GM12878 (cell line): ENCODE results near the gene PRKCQ. TPM values are rescaled to one million over a fixed set of nuclear protein-coding genes. Genes with fewer than 3 reads are reported as not detected.

Experiments used
- ATAC-seq: fragments of 200-7000 bp; cut with Tn5 transposase; 3 replicates; pipeline ENCODE4 v1.9.1; 2020; ENCODE audit warnings: mild to moderate bottlenecking, moderate library complexity
- BruUV-seq: library from RNA; stranded (reverse); fragments of 400-500 nt; replicated peaks from 2 replicates; lab custom pipeline; 2021; lab: Mats Ljungman, UMichigan
- CTCF ChIA-PET: fragments of 300-600 bp; sonication (Branson Sonifier 250); formaldehyde crosslinking; extraction: SDS; loops from one replicate; lab custom pipeline; 2021; ENCODE audit warnings: inconsistent platforms; lab: Yijun Ruan, JAX
- POLR2A ChIA-PET: fragments of 350-600 bp; formaldehyde crosslinking; extraction: SDS; loops from one replicate; lab custom pipeline; 2021; ENCODE audit warnings: inconsistent platforms; lab: Charles Lee
- RAD21 ChIA-PET: fragments of 300-600 bp; sonication (Branson Sonifier 250); formaldehyde crosslinking; loops from one replicate; lab custom pipeline; 2023; ENCODE audit warnings: antibody characterized with exemption; ENCODE audit not compliant: unreplicated experiment; lab: Charles Lee
- SMC1A ChIA-PET: fragments of 300-600 bp; sonication (Branson Sonifier 250); formaldehyde crosslinking; loops from one replicate; lab custom pipeline; 2023; ENCODE audit not compliant: unreplicated experiment, uncharacterized antibody; lab: Charles Lee
- DNase-seq: peaks from one replicate; pipeline ENCODE4 v3.0.0-alpha.2; 2011; ENCODE audit warnings: low read depth, low spot score
- FAIRE-seq: peaks from 3 replicates; lab custom pipeline; 2011; peaks lifted over from hg19 to GRCh38; lab: Jason Lieb, UNC
- H2AFZ ChIP-seq: 2 replicates; pipeline ENCODE4 v1.6.0; 2011; ENCODE audit warnings: low read depth, low read length, control low read depth; ENCODE audit not compliant: control insufficient read depth
- H3K27ac ChIP-seq: 2 replicates; pipeline ENCODE4 v1.5.1; 2011; ENCODE audit warnings: control low read depth; ENCODE audit not compliant: control insufficient read depth, insufficient read depth
- H3K27me3 ChIP-seq, 2 experiments: replicated peaks in 1 of 2; 2 replicates each; pipeline versions ENCODE4 v1.6.0 to v1.6.1; 2011; ENCODE audit warnings: low read length in 1 of 2; ENCODE audit not compliant: control insufficient read depth in 2 of 2, insufficient read depth in 2 of 2
- H3K36me3 ChIP-seq, 2 experiments: 2 replicates each; pipeline ENCODE4 v1.5.1; 2011; ENCODE audit warnings: low read length in 1 of 2; ENCODE audit not compliant: control insufficient read depth in 2 of 2, insufficient read depth in 2 of 2
- H3K4me1 ChIP-seq: 2 replicates; pipeline ENCODE4 v1.6.1; 2011; ENCODE audit warnings: mild to moderate bottlenecking, low read length, moderate library complexity, mixed read lengths; ENCODE audit not compliant: control insufficient read depth, insufficient read depth
- H3K4me2 ChIP-seq: 2 replicates; pipeline ENCODE4 v1.6.0; 2011; ENCODE audit warnings: control low read depth; ENCODE audit not compliant: control insufficient read depth, insufficient read depth
- H3K4me3 ChIP-seq: fragments of 200-600 bp; sonication (generic); 2 replicates; pipeline ENCODE4 v1.5.1; 2016
- H3K79me2 ChIP-seq: 2 replicates; pipeline ENCODE4 v1.6.0; 2011; ENCODE audit warnings: low read length; ENCODE audit not compliant: control insufficient read depth, insufficient read depth
- H3K9ac ChIP-seq: 2 replicates; pipeline ENCODE4 v1.8.0; 2011; ENCODE audit warnings: low read length, control low read depth, mixed read lengths; ENCODE audit not compliant: control insufficient read depth, insufficient read depth
- H3K9me3 ChIP-seq: replicated peaks from 3 replicates; pipeline ENCODE4 v1.5.1; 2011; ENCODE audit warnings: mild to moderate bottlenecking, low read length; ENCODE audit not compliant: control insufficient read depth, insufficient read depth
- H4K20me1 ChIP-seq: 2 replicates; pipeline ENCODE4 v1.6.0; 2011; ENCODE audit not compliant: control insufficient read depth, insufficient read depth
- ATF2 ChIP-seq: IDR thresholded peaks from 2 replicates; pipeline ENCODE4 v1.6.1; 2012; ENCODE audit warnings: low read length, inconsistent platforms
- CEBPZ ChIP-seq: fragments of 150-350 bp; IDR thresholded peaks from 2 replicates; pipeline ENCODE4 v1.6.1; 2016; ENCODE audit warnings: low read depth, low read length
- E4F1 ChIP-seq: fragments of 450-650 bp; IDR thresholded peaks from 2 replicates; pipeline ENCODE4 v1.6.1; 2018; ENCODE audit warnings: borderline replicate concordance, mild to moderate bottlenecking; ENCODE audit not compliant: partially characterized antibody
- HCFC1 ChIP-seq: fragments of 150-350 bp; IDR thresholded peaks from 2 replicates; pipeline ENCODE4 v1.6.1; 2014; ENCODE audit warnings: low read length
- SMAD1 ChIP-seq: fragments of 450-650 bp; IDR thresholded peaks from 2 replicates; pipeline ENCODE4 v1.6.1; 2018; ENCODE audit warnings: mild to moderate bottlenecking, low read depth; ENCODE audit not compliant: partially characterized antibody
- WGBS: methylation state at CpG from one replicate; pipeline ENCODE4 v1.1.6; 2016; ENCODE audit warnings: low lambda C conversion rate; ENCODE audit not compliant: insufficient replicate concordance, insufficient coverage; ENCODE audit errors: missing lambda C conversion rate; 5-methylcytosine and 5-hydroxymethylcytosine counted together
- in situ Hi-C: fragments of 300-500 bp; cut with MboI; formaldehyde crosslinking; loops from 9 replicates; pipeline ENCODE4 v1.14.3; 2018; ENCODE audit warnings: mixed read lengths
- intact Hi-C: fragments of 100-400 bp; cut with micrococcal nuclease; formaldehyde crosslinking; loops from one replicate; pipeline ENCODE4 v1.14.2; 2022; ENCODE audit not compliant: unreplicated experiment
- polyA plus RNA-seq, 11 experiments: library from polyadenylated mRNA; depleted of rRNA in 4 of 11; unstranded in 6 of 11; stranded (reverse) in 5 of 11; fragments of >200 nt; fragmentation: Nextera tagmentation in 4 of 11; fragmentation: Illumina TruSeq in 1 of 11; extraction: Ambion mirVana in 4 of 11; extraction: Trizol in 1 of 11; gene quantifications; 1 replicate in 1 of 11; 2 replicates in 10 of 11; pipeline versions ENCODE4 v1.2.1 to v1.2.3, GENCODE V29; 2011 to 2016; ENCODE audit warnings: inconsistent platforms in 2 of 11, missing spikeins in 2 of 11, low read depth in 1 of 11
- total RNA-seq, 4 experiments: library from RNA; depleted of rRNA in 3 of 4; stranded (reverse); fragments of >200 nt in 3 of 4; fragmentation: Illumina TruSeq in 1 of 4; extraction: Trizol in 1 of 4; gene quantifications; 2 replicates each; pipeline versions ENCODE4 v1.2.1 to v1.2.3, GENCODE V29; 2013 to 2021

PRKCQ gene
- total and polyA plus RNA-seq, 10 of the 15 experiments (the other 5 are each of a cell fraction or from before 2014, with no cell fraction given): 0.26 to 8.9 (median 0.98) TPM

GRCh38 chr10:6386346-6386745, 193.7 kb downstream of the PRKCQ start:
- intact Hi-C loops (no loop called here), in situ Hi-C loops (no loop called here)
- Histone ChIP-seq H3K4me1 (no peaks in the 10 kb centered on the region), H3K27me3 (peaks cover 0 to 3% of the 10 kb centered on the region in 2 experiments; a peak in 1 of 4 replicates), H3K9me3 (peaks cover 6% of the 10 kb centered on the region; the same call in 2 of the 3 replicates), H3K79me2 (no peaks in the 10 kb centered on the region), H3K4me3 (no peak overlapping the region), H2AFZ (no peak overlapping the region), H4K20me1 (no peaks in the 10 kb centered on the region), H3K27ac (no peak overlapping the region), H3K4me2 (no peak overlapping the region), H3K36me3 (no peaks in the 10 kb centered on the region), H3K9ac (no peak overlapping the region)
- SMC1A ChIA-PET: interaction anchor here (1.4 to 1.5 kb wide), 2 partner anchors 15 to 38 kb away, joined by 3 to 12 read pairs; no protein-coding TSS in a partner anchor
- no TSS peak for BruUV-seq
- FAIRE-seq: no peak
- no peak for ATAC-seq
- RAD21 ChIA-PET: no interaction called here
- WGBS: 42% methylated on average over 6 of the region's 6 CpGs
- DNase-seq: no peak
- CTCF ChIA-PET: interaction anchor here (0.8 to 1.0 kb wide), 2 partner anchors 26 to 32 kb away, joined by 3 to 4 read pairs; no protein-coding TSS in a partner anchor
- TF ChIP-seq HCFC1 (no peak), E4F1 (no peak), ATF2 (no peak), SMAD1 (no peak), CEBPZ (no peak)
- POLR2A ChIA-PET: interaction anchor here (0.5 kb wide), 1 partner anchor 118 kb away, joined by 3 read pairs; no protein-coding TSS in a partner anchor
